NCI-H774 (cell line): ENCODE data around the gene EMC7.

Experiments
- DNase-seq: peaks from one replicate; lab custom pipeline; 2025; lab: John Stamatoyannopoulos, UW

Gene EMC7

GRCh38 chr15:34038023-34038870 lies 63.4 kb downstream of the EMC7 start:
- peak; percentile 74 for DNase-seq
